Stimulated activated effector memory CD8-positive, alpha-beta T cell treated with anti-CD3 and anti-CD28 coated beads, Interleukin-12 subunit alpha, Interleukin-12 subunit beta, amount 100 ng/mL, for 72 hours (primary cell): ENCODE results near the gene CTAGE15.
"Not testable (repeated sequence)": the region's sequence is repeated elsewhere in the genome, so short reads cannot be mapped to it uniquely, and the experiment has no call there.

Experiments used
- ATAC-seq: fragments of 150-1000 bp; cut with Tn5 transposase; 2 replicates; pipeline ENCODE4 v1.10.0; 2021
- DNase-seq, 2 donors: peaks; one replicate each; pipeline ENCODE4 v3.0.0; 2021 to 2022; ENCODE audit warnings: low spot score in 2 of 2
- H3K27ac Mint-ChIP-seq: one replicate; pipeline ENCODE4 v1.8.0; 2022; ENCODE audit warnings: mild to moderate bottlenecking, mixed read lengths
- H3K36me3 Mint-ChIP-seq: one replicate; pipeline ENCODE4 v1.8.0; 2022; ENCODE audit warnings: mild to moderate bottlenecking, mixed read lengths
- H3K4me1 Mint-ChIP-seq: one replicate; pipeline ENCODE4 v1.8.0; 2022; ENCODE audit warnings: mixed read lengths
- H3K4me3 Mint-ChIP-seq: one replicate; pipeline ENCODE4 v1.8.0; 2022; ENCODE audit warnings: mild to moderate bottlenecking, mixed read lengths
- H3K9me3 Mint-ChIP-seq: one replicate; pipeline ENCODE4 v1.8.0; 2022; ENCODE audit warnings: mixed read lengths

The CTAGE15 gene

GRCh38 chr7:143571501-143571900 lies at the start of gene CTAGE15:
Gene CTAGE15, plus strand, starts transcription at chr7:143571801. Its CDS starts 17 bp downstream, at chr7:143571818.
- not testable (repeated sequence) for H3K36me3 Mint-ChIP-seq, H3K9me3 Mint-ChIP-seq, H3K27ac Mint-ChIP-seq, H3K4me3 Mint-ChIP-seq, DNase-seq, ATAC-seq, H3K4me1 Mint-ChIP-seq

- not testable (repeated sequence) for H3K4me3 Mint-ChIP-seq, H3K27ac Mint-ChIP-seq, ATAC-seq, H3K4me1 Mint-ChIP-seq, DNase-seq, H3K9me3 Mint-ChIP-seq, H3K36me3 Mint-ChIP-seq
Measured at GRCh38 chr7:143522309-143522916, 49.2 kb upstream of the CTAGE15 start.

GRCh38 chr7:143531169-143531926 lies 40.3 kb upstream of the CTAGE15 start:
- DNase-seq, H3K9me3 Mint-ChIP-seq, ATAC-seq, H3K4me1 Mint-ChIP-seq, H3K36me3 Mint-ChIP-seq, H3K27ac Mint-ChIP-seq, H3K4me3 Mint-ChIP-seq: not testable (repeated sequence)

GRCh38 chr7:143531932-143532331 lies 39.7 kb upstream of the CTAGE15 start:
- H3K9me3 Mint-ChIP-seq, H3K4me3 Mint-ChIP-seq, H3K4me1 Mint-ChIP-seq, H3K27ac Mint-ChIP-seq, H3K36me3 Mint-ChIP-seq, DNase-seq: not testable (repeated sequence)
- ATAC-seq = peak; percentile 35

- ATAC-seq, DNase-seq: not testable (repeated sequence)
Measured at GRCh38 chr7:143533213-143533839, 38.3 kb upstream of the CTAGE15 start.

GRCh38 chr7:143536443-143536842 lies 35.2 kb upstream of the CTAGE15 start:
- ATAC-seq = not testable (repeated sequence)

More at GRCh38 chr7:143533213-143533839, 38.3 kb upstream of the CTAGE15 start:
- H3K27ac Mint-ChIP-seq, H3K9me3 Mint-ChIP-seq, H3K36me3 Mint-ChIP-seq, H3K4me1 Mint-ChIP-seq, H3K4me3 Mint-ChIP-seq: not testable (repeated sequence)

GRCh38 chr7:143543288-143544038 lies 28.1 kb upstream of the CTAGE15 start:
- H3K4me3 Mint-ChIP-seq, H3K4me1 Mint-ChIP-seq, DNase-seq, H3K9me3 Mint-ChIP-seq, H3K36me3 Mint-ChIP-seq, ATAC-seq, H3K27ac Mint-ChIP-seq: not testable (repeated sequence)

More at GRCh38 chr7:143536443-143536842, 35.2 kb upstream of the CTAGE15 start:
- H3K4me3 Mint-ChIP-seq, H3K27ac Mint-ChIP-seq, DNase-seq, H3K9me3 Mint-ChIP-seq, H3K4me1 Mint-ChIP-seq, H3K36me3 Mint-ChIP-seq: not testable (repeated sequence)

GRCh38 chr7:143555968-143556367 lies 15.6 kb upstream of the CTAGE15 start:
- peak; percentile 48 for ATAC-seq
- not testable (repeated sequence) for H3K36me3 Mint-ChIP-seq, H3K4me1 Mint-ChIP-seq, H3K27ac Mint-ChIP-seq, H3K9me3 Mint-ChIP-seq, H3K4me3 Mint-ChIP-seq, DNase-seq

- not testable (repeated sequence) for ATAC-seq, H3K27ac Mint-ChIP-seq, H3K4me3 Mint-ChIP-seq, H3K4me1 Mint-ChIP-seq, DNase-seq, H3K9me3 Mint-ChIP-seq, H3K36me3 Mint-ChIP-seq
Measured at GRCh38 chr7:143563306-143563705, 8.3 kb upstream of the CTAGE15 start.

GRCh38 chr7:143566001-143566400 lies 5.6 kb upstream of the CTAGE15 start:
- ATAC-seq, DNase-seq, H3K9me3 Mint-ChIP-seq, H3K4me1 Mint-ChIP-seq, H3K27ac Mint-ChIP-seq, H3K4me3 Mint-ChIP-seq, H3K36me3 Mint-ChIP-seq: not testable (repeated sequence)

GRCh38 chr7:143588183-143588582 lies 16.6 kb downstream of the CTAGE15 start:
- H3K36me3 Mint-ChIP-seq, H3K27ac Mint-ChIP-seq, H3K4me3 Mint-ChIP-seq, DNase-seq, H3K4me1 Mint-ChIP-seq, ATAC-seq, H3K9me3 Mint-ChIP-seq: not testable (repeated sequence)

- H3K27ac Mint-ChIP-seq, H3K36me3 Mint-ChIP-seq, ATAC-seq: not testable (repeated sequence)
Measured at GRCh38 chr7:143589897-143590296, 18.3 kb downstream of the CTAGE15 start.

GRCh38 chr7:143598086-143598485 lies 26.5 kb downstream of the CTAGE15 start:
- peak; percentile 42 for ATAC-seq
- not testable (repeated sequence) for H3K36me3 Mint-ChIP-seq, H3K27ac Mint-ChIP-seq, H3K9me3 Mint-ChIP-seq, H3K4me3 Mint-ChIP-seq, H3K4me1 Mint-ChIP-seq, DNase-seq

More at GRCh38 chr7:143589897-143590296, 18.3 kb downstream of the CTAGE15 start:
- not testable (repeated sequence) for H3K9me3 Mint-ChIP-seq, H3K4me1 Mint-ChIP-seq, H3K4me3 Mint-ChIP-seq, DNase-seq

- not testable (repeated sequence) for H3K36me3 Mint-ChIP-seq, DNase-seq, H3K4me1 Mint-ChIP-seq, ATAC-seq, H3K4me3 Mint-ChIP-seq, H3K9me3 Mint-ChIP-seq, H3K27ac Mint-ChIP-seq
Measured at GRCh38 chr7:143603549-143603948, 31.9 kb downstream of the CTAGE15 start.

GRCh38 chr7:143606088-143606487 lies 34.5 kb downstream of the CTAGE15 start:
- H3K36me3 Mint-ChIP-seq, DNase-seq, H3K9me3 Mint-ChIP-seq, H3K4me1 Mint-ChIP-seq, H3K27ac Mint-ChIP-seq, H3K4me3 Mint-ChIP-seq, ATAC-seq: not testable (repeated sequence)
